ENCODE data around the gene REL. TPM values are rescaled to one million over a fixed set of nuclear protein-coding genes. Genes with fewer than 3 reads are reported as not detected.

Gene REL
- total RNA-seq, 1 experiment from 2014 or later, result 10.2 TPM

DNA sequence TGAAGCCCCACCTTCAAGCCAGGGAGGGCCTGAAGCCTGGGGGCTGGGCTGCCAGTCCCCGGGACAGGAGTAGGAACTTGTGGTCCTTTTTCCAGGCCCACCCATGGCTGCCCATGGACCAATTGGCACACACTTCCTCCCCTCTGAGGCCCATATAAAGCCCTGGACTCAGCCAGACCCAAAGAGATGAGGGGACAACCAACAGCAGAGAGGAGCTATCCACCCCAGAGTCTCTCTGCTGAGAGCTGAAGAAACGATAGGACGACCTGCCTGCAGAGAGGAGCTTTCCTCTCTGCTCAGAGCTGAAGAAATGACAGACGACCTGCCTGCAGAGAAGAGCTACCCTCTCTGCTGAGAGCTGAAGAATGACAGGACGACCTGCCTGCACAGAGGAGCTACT lies 92.3 kb downstream of the REL start:
- no TSS peak for BruUV-seq (replicated peaks)
- no peaks in the 10 kb centered on the region for H3K4me1 ChIP-seq (ENCODE audit: control insufficient read depth in 1 of 2, insufficient read depth in 2 of 2, low read length in 2 of 2)
- H3K27me3 ChIP-seq (ENCODE audit: insufficient read depth, low read length), result no peaks in the 10 kb centered on the region
- H2AFZ ChIP-seq (ENCODE audit: low read depth, low read length, poor library complexity, severe bottlenecking), result no peak overlapping the region
- no peak overlapping the region for H3K9ac ChIP-seq (ENCODE audit: low read length)
- H3K4me3 ChIP-seq (replicated peaks in 1 of 2; ENCODE audit: low read depth in 1 of 2, low read length in 2 of 2), result no peak overlapping the region
- no peaks in the 10 kb centered on the region for H3K36me3 ChIP-seq (ENCODE audit: control insufficient read depth in 1 of 2, insufficient read depth in 2 of 2, low read length in 2 of 2)
- H3K9me3 ChIP-seq (ENCODE audit: control insufficient read depth in 1 of 2, insufficient read depth in 1 of 2, low read depth in 1 of 2, low read length in 2 of 2), result no peaks in the 10 kb centered on the region
- DNase-seq (ENCODE audit: low read depth, low spot score) (no peak), ATAC-seq (no peak)
- ChIA-PET RAD21 (ENCODE audit: low non-redundant PET in 1 of 2, low total read pairs in 2 of 2, uncharacterized antibody in 2 of 2, unreplicated experiment in 2 of 2) (no interaction called here), CTCF (no interaction called here), POLR2A (no interaction called here)
- no peak overlapping the region for H3K27ac ChIP-seq (ENCODE audit: low read depth, low read length)
- H3K9me2 ChIP-seq (ENCODE audit: insufficient read depth), result no peaks in the 10 kb centered on the region
- H3K4me2 ChIP-seq (ENCODE audit: low read length), result no peak overlapping the region
- TF ChIP-seq SIN3A (IDR thresholded peaks at IDR 0.05; ENCODE audit: low read depth) (no peak), RAD21 (IDR thresholded peaks at IDR 0.05; ENCODE audit: low read depth) (no peak)
- H3K79me2 ChIP-seq (ENCODE audit: insufficient read depth, low read length), result no peaks in the 10 kb centered on the region
- intact Hi-C loops (cut with micrococcal nuclease), result no loop called here
- H4K20me1 ChIP-seq (ENCODE audit: insufficient read depth), result no peaks in the 10 kb centered on the region

DNA sequence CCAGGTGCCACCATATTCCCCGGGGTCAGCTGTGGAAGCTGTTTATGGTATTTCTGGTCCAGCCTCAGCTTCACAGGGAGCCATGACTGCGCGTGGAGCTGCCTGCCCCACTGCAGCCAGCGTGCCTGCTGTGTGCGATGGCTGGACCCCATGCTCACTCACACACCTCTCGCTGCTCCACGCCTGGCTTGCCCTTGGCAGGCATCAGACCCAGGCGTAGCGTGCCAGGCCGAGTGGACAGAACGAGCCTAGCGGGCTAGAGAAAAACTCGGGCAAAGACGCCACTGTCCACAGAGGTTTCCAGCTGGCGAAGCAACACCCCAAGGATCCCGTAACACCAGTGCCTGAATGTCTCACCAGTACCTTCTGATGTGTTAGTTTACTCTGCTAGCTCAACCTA lies 93.3 kb downstream of the REL start:
- Histone ChIP-seq H3K27ac (ENCODE audit: low read depth, low read length) (no peak overlapping the region), H3K9me3 (ENCODE audit: control insufficient read depth in 1 of 2, insufficient read depth in 1 of 2, low read depth in 1 of 2, low read length in 2 of 2) (no peaks in the 10 kb centered on the region), H3K4me3 (replicated peaks in 1 of 2; ENCODE audit: low read depth in 1 of 2, low read length in 2 of 2) (no peak overlapping the region), H4K20me1 (ENCODE audit: insufficient read depth) (no peaks in the 10 kb centered on the region), H3K4me2 (ENCODE audit: low read length) (no peak overlapping the region), H3K27me3 (ENCODE audit: insufficient read depth, low read length) (no peaks in the 10 kb centered on the region), H2AFZ (ENCODE audit: low read depth, low read length, poor library complexity, severe bottlenecking) (no peak overlapping the region), H3K36me3 (ENCODE audit: control insufficient read depth in 1 of 2, insufficient read depth in 2 of 2, low read length in 2 of 2) (no peaks in the 10 kb centered on the region), H3K9ac (ENCODE audit: low read length) (no peak overlapping the region), H3K9me2 (ENCODE audit: insufficient read depth) (no peaks in the 10 kb centered on the region), H3K4me1 (ENCODE audit: control insufficient read depth in 1 of 2, insufficient read depth in 2 of 2, low read length in 2 of 2) (no peaks in the 10 kb centered on the region), H3K79me2 (ENCODE audit: insufficient read depth, low read length) (no peaks in the 10 kb centered on the region)
- ATAC-seq (no peak), DNase-seq (ENCODE audit: low read depth, low spot score) (no peak)
- ChIA-PET RAD21 (ENCODE audit: low non-redundant PET in 1 of 2, low total read pairs in 2 of 2, uncharacterized antibody in 2 of 2, unreplicated experiment in 2 of 2) (no interaction called here), POLR2A (no interaction called here), CTCF (interaction anchor here (0.7 to 0.8 kb wide), 2 partner anchors 12 to 24 kb away, joined by 3 to 4 read pairs; no protein-coding TSS in a partner anchor)
- no TSS peak for BruUV-seq (replicated peaks)
- intact Hi-C loops (cut with micrococcal nuclease), result no loop called here
- TF ChIP-seq SIN3A (IDR thresholded peaks at IDR 0.05; ENCODE audit: low read depth), result no peak
- TF ChIP-seq, protein P1, sequence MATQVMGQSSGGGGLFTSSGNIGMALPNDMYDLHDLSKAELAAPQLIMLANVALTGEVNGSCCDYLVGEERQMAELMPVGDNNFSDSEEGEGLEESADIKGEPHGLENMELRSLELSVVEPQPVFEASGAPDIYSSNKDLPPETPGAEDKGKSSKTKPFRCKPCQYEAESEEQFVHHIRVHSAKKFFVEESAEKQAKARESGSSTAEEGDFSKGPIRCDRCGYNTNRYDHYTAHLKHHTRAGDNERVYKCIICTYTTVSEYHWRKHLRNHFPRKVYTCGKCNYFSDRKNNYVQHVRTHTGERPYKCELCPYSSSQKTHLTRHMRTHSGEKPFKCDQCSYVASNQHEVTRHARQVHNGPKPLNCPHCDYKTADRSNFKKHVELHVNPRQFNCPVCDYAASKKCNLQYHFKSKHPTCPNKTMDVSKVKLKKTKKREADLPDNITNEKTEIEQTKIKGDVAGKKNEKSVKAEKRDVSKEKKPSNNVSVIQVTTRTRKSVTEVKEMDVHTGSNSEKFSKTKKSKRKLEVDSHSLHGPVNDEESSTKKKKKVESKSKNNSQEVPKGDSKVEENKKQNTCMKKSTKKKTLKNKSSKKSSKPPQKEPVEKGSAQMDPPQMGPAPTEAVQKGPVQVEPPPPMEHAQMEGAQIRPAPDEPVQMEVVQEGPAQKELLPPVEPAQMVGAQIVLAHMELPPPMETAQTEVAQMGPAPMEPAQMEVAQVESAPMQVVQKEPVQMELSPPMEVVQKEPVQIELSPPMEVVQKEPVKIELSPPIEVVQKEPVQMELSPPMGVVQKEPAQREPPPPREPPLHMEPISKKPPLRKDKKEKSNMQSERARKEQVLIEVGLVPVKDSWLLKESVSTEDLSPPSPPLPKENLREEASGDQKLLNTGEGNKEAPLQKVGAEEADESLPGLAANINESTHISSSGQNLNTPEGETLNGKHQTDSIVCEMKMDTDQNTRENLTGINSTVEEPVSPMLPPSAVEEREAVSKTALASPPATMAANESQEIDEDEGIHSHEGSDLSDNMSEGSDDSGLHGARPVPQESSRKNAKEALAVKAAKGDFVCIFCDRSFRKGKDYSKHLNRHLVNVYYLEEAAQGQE (IDR thresholded peaks at IDR 0.05; ENCODE audit: low read depth), result no peak
- TF ChIP-seq EZH2 (IDR thresholded peaks at IDR 0.05), result no peak
- no peak for TF ChIP-seq SRF (IDR thresholded peaks at IDR 0.05; ENCODE audit: low read depth)
- no peak for TF ChIP-seq CBX3 (IDR thresholded peaks at IDR 0.05; ENCODE audit: low read depth)
- no peak for TF ChIP-seq EZH2phosphoT487 (IDR thresholded peaks at IDR 0.05; ENCODE audit: borderline replicate concordance)
- no peak for TF ChIP-seq CTCF (IDR thresholded peaks at IDR 0.05 in 2 of 3, conservative IDR thresholded peaks at IDR 0.05 in 1 of 3; ENCODE audit: borderline replicate concordance in 1 of 3, insufficient read depth in 1 of 3, low read depth in 2 of 3, low read length in 2 of 3)
- TF ChIP-seq YY1 (IDR thresholded peaks at IDR 0.05; ENCODE audit: extremely low read depth, insufficient replicate concordance, low read depth, low read length), result no peak
- no peak for TF ChIP-seq CEBPB (IDR thresholded peaks at IDR 0.05; ENCODE audit: low read depth)
- no peak for TF ChIP-seq RAD21 (IDR thresholded peaks at IDR 0.05; ENCODE audit: low read depth)
- TF ChIP-seq EGR1 (IDR thresholded peaks at IDR 0.05; ENCODE audit: low read depth), result no peak
- no peak for TF ChIP-seq SP1 (IDR thresholded peaks at IDR 0.05; ENCODE audit: low read depth)
- TF ChIP-seq POLR2AphosphoS5 (IDR thresholded peaks at IDR 0.05; ENCODE audit: low read depth, low read length), result no peak
- no peak for TF ChIP-seq MAX (IDR thresholded peaks at IDR 0.05)
- TF ChIP-seq JUND (IDR thresholded peaks at IDR 0.05), result no peak
- no peak for TF ChIP-seq ATF3 (IDR thresholded peaks at IDR 0.05)
- no peak for TF ChIP-seq ZFX (IDR thresholded peaks at IDR 0.05)
